ENCODE data around the gene PIP5K1C. TPM values are rescaled to one million over a fixed set of nuclear protein-coding genes. Genes with fewer than 3 reads are reported as not detected.

The PIP5K1C gene
- total RNA-seq, 4 donors from 2014 or later, result 16.1 to 21.1 (median 17.4) TPM

GRCh38 chr19:3682286-3682685, 18.0 kb downstream of the PIP5K1C start:
- DNase-seq (ENCODE audit: low spot score), result no peak
- ATAC-seq (ENCODE audit: low FRiP score), result no peak
- no peak for TF ChIP-seq CTCF (IDR thresholded peaks at IDR 0.05)

GRCh38 chr19:3680939-3681338, 19.3 kb downstream of the PIP5K1C start:
- DNase-seq (ENCODE audit: low spot score) (no peak), ATAC-seq (ENCODE audit: low FRiP score) (no peak)
- no peak for TF ChIP-seq CTCF (IDR thresholded peaks at IDR 0.05)

- DNase-seq (ENCODE audit: low spot score), result no peak
- TF ChIP-seq CTCF (IDR thresholded peaks at IDR 0.05), result no peak
- ATAC-seq (ENCODE audit: low FRiP score), result no peak
Observed at GRCh38 chr19:3679581-3679980, 20.7 kb downstream of the PIP5K1C start.

- TF ChIP-seq CTCF (IDR thresholded peaks at IDR 0.05), result no peak
- ATAC-seq (ENCODE audit: low FRiP score) (no peak), DNase-seq (ENCODE audit: low spot score) (no peak)
Observed at GRCh38 chr19:3679138-3679537, 21.1 kb downstream of the PIP5K1C start.

GRCh38 chr19:3678188-3678587, 22.1 kb downstream of the PIP5K1C start:
- ATAC-seq (ENCODE audit: low FRiP score) (no peak), DNase-seq (ENCODE audit: low spot score) (no peak)

GRCh38 chr19:3674784-3675543, 25.3 kb downstream of the PIP5K1C start:
- DNase-seq (ENCODE audit: low spot score) (no peak), ATAC-seq (ENCODE audit: low FRiP score) (no peak)
- no peak for TF ChIP-seq CTCF (IDR thresholded peaks at IDR 0.05)

More at GRCh38 chr19:3678188-3678587, 22.1 kb downstream of the PIP5K1C start:
- TF ChIP-seq CTCF (IDR thresholded peaks at IDR 0.05), result no peak
